DND-41 (cell line): ENCODE results near the gene AMFR.

ENCODE experiments used
- EZH2 ChIP-seq: IDR thresholded peaks from 3 replicates; pipeline ENCODE4 v1.6.1; 2012; ENCODE audit warnings: borderline replicate concordance, low read depth, mild to moderate bottlenecking, moderate library complexity, low read length, inconsistent platforms; ENCODE audit not compliant: severe bottlenecking
- TF ChIP-seq, protein P1 (sequence below): IDR thresholded peaks from 2 replicates; pipeline ENCODE4 v1.5.1; 2012; ENCODE audit warnings: borderline replicate concordance, low read length, moderate library complexity, mild to moderate bottlenecking; ENCODE audit not compliant: poor library complexity, severe bottlenecking; ENCODE audit errors: extremely low read depth

DNA sequence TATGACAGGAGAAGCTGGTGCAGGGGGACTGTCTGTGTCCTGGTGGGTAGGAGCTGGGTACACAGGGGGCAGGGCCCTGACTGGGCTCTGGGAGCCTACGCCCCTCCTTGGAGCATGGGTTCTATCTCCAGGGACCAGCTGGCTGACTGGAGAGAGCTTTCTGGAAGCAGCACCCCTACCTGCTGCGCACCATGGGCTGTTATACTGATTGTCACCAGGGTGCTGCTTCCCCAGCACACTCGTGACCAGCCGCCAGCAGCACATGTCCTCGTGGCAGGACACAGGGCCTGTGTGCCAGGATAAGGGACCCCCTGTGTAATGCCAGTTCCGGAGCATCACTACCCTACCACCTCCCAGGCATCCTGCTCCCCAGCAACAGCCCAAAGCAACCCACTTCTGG, 106.0 kb downstream of the AMFR start:
- TF ChIP-seq, protein P1, sequence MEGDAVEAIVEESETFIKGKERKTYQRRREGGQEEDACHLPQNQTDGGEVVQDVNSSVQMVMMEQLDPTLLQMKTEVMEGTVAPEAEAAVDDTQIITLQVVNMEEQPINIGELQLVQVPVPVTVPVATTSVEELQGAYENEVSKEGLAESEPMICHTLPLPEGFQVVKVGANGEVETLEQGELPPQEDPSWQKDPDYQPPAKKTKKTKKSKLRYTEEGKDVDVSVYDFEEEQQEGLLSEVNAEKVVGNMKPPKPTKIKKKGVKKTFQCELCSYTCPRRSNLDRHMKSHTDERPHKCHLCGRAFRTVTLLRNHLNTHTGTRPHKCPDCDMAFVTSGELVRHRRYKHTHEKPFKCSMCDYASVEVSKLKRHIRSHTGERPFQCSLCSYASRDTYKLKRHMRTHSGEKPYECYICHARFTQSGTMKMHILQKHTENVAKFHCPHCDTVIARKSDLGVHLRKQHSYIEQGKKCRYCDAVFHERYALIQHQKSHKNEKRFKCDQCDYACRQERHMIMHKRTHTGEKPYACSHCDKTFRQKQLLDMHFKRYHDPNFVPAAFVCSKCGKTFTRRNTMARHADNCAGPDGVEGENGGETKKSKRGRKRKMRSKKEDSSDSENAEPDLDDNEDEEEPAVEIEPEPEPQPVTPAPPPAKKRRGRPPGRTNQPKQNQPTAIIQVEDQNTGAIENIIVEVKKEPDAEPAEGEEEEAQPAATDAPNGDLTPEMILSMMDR: no peak
- no peak for TF ChIP-seq EZH2
